ENCODE results near the gene RHBDL2.

- TF ChIP-seq, protein P1, sequence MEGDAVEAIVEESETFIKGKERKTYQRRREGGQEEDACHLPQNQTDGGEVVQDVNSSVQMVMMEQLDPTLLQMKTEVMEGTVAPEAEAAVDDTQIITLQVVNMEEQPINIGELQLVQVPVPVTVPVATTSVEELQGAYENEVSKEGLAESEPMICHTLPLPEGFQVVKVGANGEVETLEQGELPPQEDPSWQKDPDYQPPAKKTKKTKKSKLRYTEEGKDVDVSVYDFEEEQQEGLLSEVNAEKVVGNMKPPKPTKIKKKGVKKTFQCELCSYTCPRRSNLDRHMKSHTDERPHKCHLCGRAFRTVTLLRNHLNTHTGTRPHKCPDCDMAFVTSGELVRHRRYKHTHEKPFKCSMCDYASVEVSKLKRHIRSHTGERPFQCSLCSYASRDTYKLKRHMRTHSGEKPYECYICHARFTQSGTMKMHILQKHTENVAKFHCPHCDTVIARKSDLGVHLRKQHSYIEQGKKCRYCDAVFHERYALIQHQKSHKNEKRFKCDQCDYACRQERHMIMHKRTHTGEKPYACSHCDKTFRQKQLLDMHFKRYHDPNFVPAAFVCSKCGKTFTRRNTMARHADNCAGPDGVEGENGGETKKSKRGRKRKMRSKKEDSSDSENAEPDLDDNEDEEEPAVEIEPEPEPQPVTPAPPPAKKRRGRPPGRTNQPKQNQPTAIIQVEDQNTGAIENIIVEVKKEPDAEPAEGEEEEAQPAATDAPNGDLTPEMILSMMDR (IDR thresholded peaks at IDR 0.05): no peak
- no peak for TF ChIP-seq EZH2 (IDR thresholded peaks at IDR 0.05; ENCODE audit: borderline replicate concordance, insufficient read depth, low read depth, low read length, poor library complexity, severe bottlenecking)
Observed at GRCh38 chr1:38852780-38853179, 88.8 kb downstream of the RHBDL2 start.

Measured in B cell (primary cell).